Measurements from ENCODE around the gene SLC35C1. TPM values are rescaled to one million over a fixed set of nuclear protein-coding genes. Genes with fewer than 3 reads are reported as not detected.

SLC35C1 gene
- total RNA-seq, 1 experiment from 2014 or later = 8.9 TPM

DNA sequence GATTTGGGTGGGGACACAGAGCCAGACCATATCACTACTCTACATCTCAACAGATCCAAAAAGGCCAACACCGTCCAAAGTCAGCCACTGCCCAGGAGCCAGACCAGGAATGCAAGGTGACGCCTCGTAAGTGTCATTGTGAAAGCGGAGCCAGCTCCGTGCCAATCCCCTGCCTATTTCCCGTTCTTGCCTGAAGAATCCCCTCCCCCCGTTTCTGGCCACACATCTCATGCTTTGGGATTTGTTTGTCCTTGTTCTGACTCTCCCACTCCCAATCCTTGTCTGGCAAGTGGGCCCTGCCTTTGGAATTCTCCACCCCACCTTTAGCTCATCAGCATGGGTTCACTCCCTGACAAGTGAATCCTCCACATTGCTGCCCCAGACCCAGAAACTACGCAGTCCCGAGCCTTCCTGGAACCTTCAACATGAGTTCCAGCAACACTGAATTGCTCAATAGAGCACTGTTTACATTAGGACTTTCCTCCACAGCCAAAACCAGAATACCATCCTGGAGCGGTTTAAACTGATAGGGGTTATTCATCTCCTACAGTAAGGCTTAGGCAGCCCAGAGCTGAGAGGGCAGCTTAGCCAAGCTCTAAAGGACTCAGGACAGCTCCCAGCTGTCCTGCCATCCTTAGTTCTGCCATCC is 6.0 kb upstream of the SLC35C1 start:
- no peaks in the 10 kb centered on the region for H4K20me1 ChIP-seq (ENCODE audit: control insufficient read depth, insufficient read depth, insufficient read length)
- H3K9ac ChIP-seq (ENCODE audit: extremely low read depth, insufficient read length, low read length) = no peak overlapping the region
- no peak overlapping the region for H3K4ac ChIP-seq (ENCODE audit: low read depth, low read length)
- H3K27ac ChIP-seq (ENCODE audit: insufficient read length, low read depth, low read length) = no peak overlapping the region
- H3K79me2 ChIP-seq (ENCODE audit: insufficient read depth, low read length) = no peaks in the 10 kb centered on the region
- H4K5ac ChIP-seq (ENCODE audit: insufficient read length, low read depth, low read length) = no peak overlapping the region
- Mint-ChIP-seq H3K4me1 (peaks cover 3 to 9% of the 10 kb centered on the region in 2 experiments; a peak in 3 of 4 replicates), H3K9me3 (peaks cover 0 to 2% of the 10 kb centered on the region in 2 experiments; a peak in 1 of 5 replicates), H3K36me3 (ENCODE audit: insufficient read depth in 1 of 3, low read depth in 3 of 3) (no peaks in the 10 kb centered on the region; a peak in 1 of 7 replicates), H3K4me3 (no peak overlapping the region), H3K27ac (peak overlapping the region in 1 of 3 experiments; percentile 31; a peak in 1 of 7 replicates), H3K27me3 (ENCODE audit: low read depth) (peaks cover 27% of the 10 kb centered on the region)
- H3K9me3 ChIP-seq (ENCODE audit: control insufficient read depth, low read depth, low read length) = no peaks in the 10 kb centered on the region
- no peak overlapping the region for H3K56ac ChIP-seq (ENCODE audit: insufficient read length, low read depth, low read length)
- peaks cover 2% of the 10 kb centered on the region; the same call in 1 of the 2 replicates for H3K27me3 ChIP-seq (ENCODE audit: insufficient read depth, low read length)
- H3T11ph ChIP-seq (ENCODE audit: low read length) = no peak overlapping the region
- no peak overlapping the region for H2AK5ac ChIP-seq (ENCODE audit: insufficient read length, low read length)
- H2AFZ ChIP-seq (ENCODE audit: low read length) = no peak overlapping the region
- no peak overlapping the region for H3K18ac ChIP-seq (ENCODE audit: insufficient read length, low read depth, low read length)
- H2BK120ac ChIP-seq (ENCODE audit: low read depth, low read length, poor library complexity, severe bottlenecking) = no peak overlapping the region
- H3K4me2 ChIP-seq (ENCODE audit: insufficient read depth, insufficient read length, low read length) = no peak overlapping the region
- H3K79me1 ChIP-seq (ENCODE audit: insufficient read depth, low read depth, low read length, poor library complexity, severe bottlenecking) = no peaks in the 10 kb centered on the region
- DNase-seq = no peak
- H2BK20ac ChIP-seq (ENCODE audit: low read depth, low read length, poor library complexity, severe bottlenecking) = no peak overlapping the region
- no peak overlapping the region for H2BK5ac ChIP-seq (ENCODE audit: insufficient read length, low read length)
- no CpG with 5 or more reads among the region's 10 CpGs for WGBS (ENCODE audit: extremely low coverage, insufficient read length, low lambda C conversion rate)
- no peak overlapping the region for H2BK15ac ChIP-seq (ENCODE audit: low read depth, low read length)
- H4K8ac ChIP-seq (replicated peaks; ENCODE audit: insufficient read length, low read depth, low read length) = no peak overlapping the region
- no peak overlapping the region for H4K91ac ChIP-seq (ENCODE audit: insufficient read length, low read depth, low read length)
- H2BK12ac ChIP-seq (ENCODE audit: insufficient read length, low read depth, low read length) = no peak overlapping the region
- no peaks in the 10 kb centered on the region for H3K23me2 ChIP-seq (ENCODE audit: insufficient read length, low read depth, low read length, poor library complexity, severe bottlenecking)
- no peak overlapping the region for H3K23ac ChIP-seq (ENCODE audit: insufficient read length, low read depth, low read length)
- H3K4me1 ChIP-seq (ENCODE audit: insufficient read depth, low read length) = no peaks in the 10 kb centered on the region
- TF ChIP-seq CTCF (conservative IDR thresholded peaks at IDR 0.05) = no peak
- H3K14ac ChIP-seq (ENCODE audit: insufficient read depth, low read length) = no peak overlapping the region

All from H9 (cell line).